Measurements from ENCODE around the gene C1orf159.
"Not testable (repeated sequence)": the region's sequence is repeated elsewhere in the genome, so short reads cannot be mapped to it uniquely, and the experiment has no call there.

Gene C1orf159

GRCh38 chr1:1067860-1068516 lies 47.9 kb downstream of the C1orf159 start:
- WGBS = 65% methylated on average over 29 of the region's 32 CpGs
- no peaks in the 10 kb centered on the region for H3K9me3 ChIP-seq (ENCODE audit: insufficient read depth, low read depth, low read length)
- no peak overlapping the region for H3K27ac ChIP-seq (ENCODE audit: low read depth, low read length)
- H3K27me3 ChIP-seq (ENCODE audit: insufficient read depth, low read length) = peaks cover 39% of the 10 kb centered on the region
- H3K9ac ChIP-seq (ENCODE audit: low read depth, low read length) = no peak overlapping the region; the same call in 1 of the 2 replicates
- peak overlapping the region; percentile 89 for H3K4me3 ChIP-seq (ENCODE audit: low read length)
- no peaks in the 10 kb centered on the region for H3K36me3 ChIP-seq (ENCODE audit: insufficient read depth, low read length)
- no peaks in the 10 kb centered on the region for H3K4me1 ChIP-seq (ENCODE audit: insufficient read depth, low read length)

GRCh38 chr1:1067284-1067859 lies 48.5 kb downstream of the C1orf159 start:
- WGBS = 93% methylated on average over 54 of the region's 54 CpGs
- no peak overlapping the region for H3K4me3 ChIP-seq (ENCODE audit: low read length)
- H3K4me1 ChIP-seq (ENCODE audit: insufficient read depth, low read length) = no peaks in the 10 kb centered on the region
- H3K27ac ChIP-seq (ENCODE audit: low read depth, low read length) = no peak overlapping the region
- no peaks in the 10 kb centered on the region for H3K36me3 ChIP-seq (ENCODE audit: insufficient read depth, low read length)
- peaks cover 45% of the 10 kb centered on the region for H3K27me3 ChIP-seq (ENCODE audit: insufficient read depth, low read length)
- H3K9me3 ChIP-seq (ENCODE audit: insufficient read depth, low read depth, low read length) = no peaks in the 10 kb centered on the region
- H3K9ac ChIP-seq (ENCODE audit: low read depth, low read length) = no peak overlapping the region

DNA sequence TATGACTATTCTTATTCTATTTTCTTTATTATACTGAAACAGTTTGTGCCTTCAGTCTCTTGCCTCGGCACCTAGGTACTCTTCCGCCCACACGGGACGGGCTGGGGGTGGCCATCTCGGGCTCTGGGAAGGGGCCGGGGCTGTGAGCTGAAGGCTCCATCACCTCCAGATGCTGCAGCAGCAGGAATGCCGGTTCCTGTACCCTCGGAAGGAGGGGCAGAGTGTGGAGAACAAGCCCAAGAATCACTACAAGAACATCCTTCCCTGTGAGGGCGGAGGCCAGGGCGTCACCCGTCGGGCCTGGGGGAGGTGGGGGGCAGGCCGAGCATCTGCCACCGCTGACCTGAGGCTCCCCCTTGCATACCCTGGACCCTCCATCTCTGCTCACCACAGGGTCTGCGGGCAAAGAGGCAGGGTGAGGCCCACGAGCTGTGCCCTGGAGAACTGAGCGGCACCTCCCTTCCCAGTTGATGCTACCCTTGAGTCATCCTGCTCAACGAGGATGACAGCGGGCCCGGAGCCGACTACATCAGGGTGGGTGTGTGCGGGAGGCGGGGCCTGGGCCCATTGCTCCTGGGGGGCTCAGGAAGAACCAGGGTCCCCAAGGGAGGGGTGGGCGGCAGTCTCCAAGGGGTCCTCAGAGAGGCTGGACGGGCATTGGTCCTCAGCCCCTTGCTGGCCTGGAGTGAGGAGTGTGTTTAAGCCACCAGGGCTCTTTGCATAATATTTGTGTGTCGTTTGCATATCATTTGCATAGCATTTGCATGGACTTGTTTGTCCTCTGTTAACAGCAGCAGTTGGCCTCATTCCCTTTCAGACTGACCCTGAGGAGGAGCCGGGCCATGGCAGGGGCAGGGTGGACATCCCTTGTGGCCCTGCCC lies 49.2 kb downstream of the C1orf159 start:
- Histone ChIP-seq H3K36me3 (ENCODE audit: insufficient read depth, low read length) (no peaks in the 10 kb centered on the region), H3K4me3 (ENCODE audit: low read length) (no peak overlapping the region), H3K9me3 (ENCODE audit: insufficient read depth, low read depth, low read length) (no peaks in the 10 kb centered on the region), H3K27me3 (ENCODE audit: insufficient read depth, low read length) (peaks cover 52% of the 10 kb centered on the region), H3K9ac (ENCODE audit: low read depth, low read length) (no peak overlapping the region), H3K4me1 (ENCODE audit: insufficient read depth, low read length) (no peaks in the 10 kb centered on the region), H3K27ac (ENCODE audit: low read depth, low read length) (no peak overlapping the region)
- 82% methylated on average over 27 of the region's 27 CpGs for WGBS

DNA sequence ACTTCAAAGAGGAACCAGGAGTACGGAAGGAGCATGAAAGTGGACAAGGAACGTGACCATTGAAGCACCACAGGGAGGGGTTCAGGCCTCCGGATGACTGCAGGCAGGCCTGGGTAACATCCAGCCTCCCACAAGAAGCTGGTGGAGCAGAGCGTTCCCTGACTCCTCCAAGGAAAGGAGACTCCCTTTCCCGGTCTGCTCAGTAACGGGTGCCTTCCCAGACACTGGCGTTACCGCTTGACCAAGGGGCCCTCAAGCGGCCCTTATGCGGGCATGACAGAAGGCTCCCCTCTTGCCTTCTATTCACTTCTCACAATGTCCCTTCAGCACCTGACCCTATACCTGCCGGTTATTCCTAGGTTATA lies 50.0 kb downstream of the C1orf159 start:
- not testable (repeated sequence) for H3K9ac ChIP-seq (ENCODE audit: low read depth, low read length); H3K4me1 ChIP-seq (ENCODE audit: insufficient read depth, low read length); H3K36me3 ChIP-seq (ENCODE audit: insufficient read depth, low read length); H3K4me3 ChIP-seq (ENCODE audit: low read length); H3K9me3 ChIP-seq (ENCODE audit: insufficient read depth, low read depth, low read length); H3K27ac ChIP-seq (ENCODE audit: low read depth, low read length)
- peaks cover 59% of the 10 kb centered on the region for H3K27me3 ChIP-seq (ENCODE audit: insufficient read depth, low read length)
- WGBS = 72% methylated on average over 10 of the region's 11 CpGs

GRCh38 chr1:1065265-1065939 lies 50.5 kb downstream of the C1orf159 start:
- no peaks in the 10 kb centered on the region for H3K9me3 ChIP-seq (ENCODE audit: insufficient read depth, low read depth, low read length)
- H3K27ac ChIP-seq (ENCODE audit: low read depth, low read length) = no peak overlapping the region
- H3K4me3 ChIP-seq (ENCODE audit: low read length) = no peak overlapping the region
- H3K9ac ChIP-seq (ENCODE audit: low read depth, low read length) = no peak overlapping the region
- H3K27me3 ChIP-seq (ENCODE audit: insufficient read depth, low read length) = peaks cover 62% of the 10 kb centered on the region
- WGBS = 69% methylated on average over 19 of the region's 20 CpGs
- no peaks in the 10 kb centered on the region for H3K36me3 ChIP-seq (ENCODE audit: insufficient read depth, low read length)
- no peaks in the 10 kb centered on the region for H3K4me1 ChIP-seq (ENCODE audit: insufficient read depth, low read length)

DNA sequence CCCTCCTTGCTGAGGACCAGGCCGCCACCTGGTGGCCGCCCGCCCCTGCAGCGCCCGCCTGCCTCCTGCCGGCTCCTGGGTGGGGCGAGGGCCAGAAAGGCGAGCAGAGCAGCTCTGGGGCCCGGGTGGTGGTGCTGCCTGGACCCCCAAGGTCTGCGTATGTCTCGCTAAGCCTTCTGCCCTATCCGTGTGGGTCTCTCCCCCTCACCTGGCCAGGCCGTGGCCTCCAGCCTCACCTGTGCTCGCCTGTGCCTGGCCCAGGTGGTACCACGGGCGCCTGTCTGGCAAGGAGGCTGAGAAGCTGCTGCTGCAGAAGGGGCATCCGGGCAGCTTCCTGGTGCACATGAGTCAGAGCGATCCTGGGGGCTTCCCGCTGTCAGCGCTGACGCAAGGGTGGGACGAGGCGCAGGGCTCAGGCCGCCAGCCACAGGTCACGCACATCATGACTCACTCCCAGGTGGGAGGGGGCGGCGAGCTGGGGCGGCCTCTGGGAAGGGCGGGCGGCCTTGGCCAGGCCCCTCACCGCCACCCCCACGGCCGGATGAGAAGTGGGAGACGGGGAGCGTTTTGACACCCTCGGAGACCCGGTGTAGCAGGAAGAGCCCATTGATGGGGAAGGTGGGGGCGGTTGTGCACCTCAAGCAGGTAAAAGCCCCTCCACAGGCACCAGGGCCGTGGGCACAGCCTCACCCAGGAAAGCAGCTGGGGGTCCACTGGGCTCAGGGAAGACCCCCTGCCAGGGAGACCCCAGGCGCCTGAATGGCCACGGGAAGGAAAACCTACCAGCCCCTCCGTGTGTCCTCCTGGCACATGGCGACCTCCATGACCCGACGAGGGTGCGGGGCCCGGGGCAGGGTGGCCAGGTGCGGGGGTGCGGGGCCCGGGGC lies 51.7 kb downstream of the C1orf159 start:
- peaks cover 60% of the 10 kb centered on the region for H3K27me3 ChIP-seq (ENCODE audit: insufficient read depth, low read length)
- no peak overlapping the region; the same call in 1 of the 2 replicates for H3K27ac ChIP-seq (ENCODE audit: low read depth, low read length)
- H3K4me1 ChIP-seq (ENCODE audit: insufficient read depth, low read length) = no peaks in the 10 kb centered on the region
- no peaks in the 10 kb centered on the region for H3K9me3 ChIP-seq (ENCODE audit: insufficient read depth, low read depth, low read length)
- H3K9ac ChIP-seq (ENCODE audit: low read depth, low read length) = no peak overlapping the region
- WGBS = 16% methylated on average over 48 of the region's 50 CpGs
- H3K36me3 ChIP-seq (ENCODE audit: insufficient read depth, low read length) = no peaks in the 10 kb centered on the region
- H3K4me3 ChIP-seq (ENCODE audit: low read length) = no peak overlapping the region

DNA sequence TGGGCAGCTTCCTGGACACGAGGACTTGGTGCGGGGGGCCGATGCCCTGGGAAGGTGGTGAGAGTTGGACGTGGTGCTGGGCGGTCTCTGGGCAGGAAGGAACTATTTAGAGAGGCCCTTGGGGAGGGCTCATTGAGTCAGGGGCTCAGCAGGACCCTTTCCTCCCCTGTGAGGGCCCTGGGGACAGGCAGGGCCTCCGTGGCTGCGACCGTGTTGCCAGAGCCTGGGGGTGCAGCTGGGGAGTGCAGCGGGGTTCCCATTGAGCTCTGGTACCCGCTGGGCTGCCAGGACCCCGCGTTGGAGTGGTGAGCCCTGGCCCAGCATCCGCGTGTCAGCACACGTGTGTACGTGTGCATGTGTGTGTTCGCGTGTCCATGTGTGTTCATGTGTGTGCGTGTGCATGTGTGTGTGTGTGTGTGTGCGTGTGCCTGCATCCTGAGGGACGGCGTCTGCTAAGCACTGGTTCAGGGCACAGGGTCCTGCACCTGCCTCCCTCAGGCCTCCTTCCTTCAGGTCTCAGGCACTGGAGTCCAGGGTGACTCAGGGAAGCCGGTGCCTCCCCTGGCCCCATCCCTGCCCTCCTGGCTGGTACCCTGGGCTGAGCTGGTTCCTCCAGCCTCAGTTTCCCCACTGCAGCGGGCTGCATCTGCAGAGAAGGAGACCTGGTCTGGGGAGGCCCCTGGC lies 52.5 kb downstream of the C1orf159 start:
- Histone ChIP-seq H3K9ac (ENCODE audit: low read depth, low read length) (no peak overlapping the region), H3K4me3 (ENCODE audit: low read length) (no peak overlapping the region), H3K27ac (ENCODE audit: low read depth, low read length) (no peak overlapping the region), H3K27me3 (ENCODE audit: insufficient read depth, low read length) (peaks cover 67% of the 10 kb centered on the region), H3K4me1 (ENCODE audit: insufficient read depth, low read length) (no peaks in the 10 kb centered on the region), H3K36me3 (ENCODE audit: insufficient read depth, low read length) (no peaks in the 10 kb centered on the region), H3K9me3 (ENCODE audit: insufficient read depth, low read depth, low read length) (no peaks in the 10 kb centered on the region)
- WGBS = 73% methylated on average over 24 of the region's 24 CpGs

- Histone ChIP-seq H3K4me3 (ENCODE audit: low read length) (no peak overlapping the region), H3K9me3 (ENCODE audit: insufficient read depth, low read depth, low read length) (no peaks in the 10 kb centered on the region), H3K9ac (ENCODE audit: low read depth, low read length) (no peak overlapping the region), H3K27me3 (ENCODE audit: insufficient read depth, low read length) (peaks cover 68% of the 10 kb centered on the region), H3K27ac (ENCODE audit: low read depth, low read length) (no peak overlapping the region), H3K36me3 (ENCODE audit: insufficient read depth, low read length) (no peaks in the 10 kb centered on the region), H3K4me1 (ENCODE audit: insufficient read depth, low read length) (no peaks in the 10 kb centered on the region)
- WGBS = 47% methylated on average over 29 of the region's 29 CpGs
These were observed 53.3 kb downstream of the C1orf159 start for GRCh38 chr1:1062348-1063163.

- no peak overlapping the region for H3K27ac ChIP-seq (ENCODE audit: low read depth, low read length)
- no peaks in the 10 kb centered on the region for H3K9me3 ChIP-seq (ENCODE audit: insufficient read depth, low read depth, low read length)
- no peak overlapping the region for H3K4me3 ChIP-seq (ENCODE audit: low read length)
- no peak overlapping the region for H3K9ac ChIP-seq (ENCODE audit: low read depth, low read length)
- H3K36me3 ChIP-seq (ENCODE audit: insufficient read depth, low read length) = no peaks in the 10 kb centered on the region
- WGBS = 53% methylated on average over 17 of the region's 18 CpGs
- no peaks in the 10 kb centered on the region for H3K4me1 ChIP-seq (ENCODE audit: insufficient read depth, low read length)
- H3K27me3 ChIP-seq (ENCODE audit: insufficient read depth, low read length) = peaks cover 67% of the 10 kb centered on the region
These were observed 54.1 kb downstream of the C1orf159 start for GRCh38 chr1:1061682-1062345.

Data from HUES64 (cell line).